H1 (cell line): ENCODE measurements around the gene RASEF.

Experiments used
- CEBPB ChIP-seq: IDR thresholded peaks from 2 replicates; pipeline ENCODE4 v1.6.1; 2012; ENCODE audit warnings: low read depth, low read length
- JUN ChIP-seq: IDR thresholded peaks from 2 replicates; pipeline ENCODE4 v1.6.1; 2011; ENCODE audit warnings: low read depth, mild to moderate bottlenecking, improper control_type of control experiment, low read length
- NRF1 ChIP-seq: IDR thresholded peaks from 2 replicates; pipeline ENCODE4 v1.6.1; 2011; ENCODE audit warnings: mild to moderate bottlenecking, low read depth, low read length, improper control_type of control experiment
- SP1 ChIP-seq: IDR thresholded peaks from 2 replicates; pipeline ENCODE4 v1.6.1; 2011; ENCODE audit warnings: low read depth, low read length
- TEAD4 ChIP-seq: IDR thresholded peaks from 2 replicates; pipeline ENCODE4 v1.6.1; 2012; ENCODE audit warnings: low read depth, low read length, inconsistent platforms, mixed read lengths
- TF ChIP-seq, protein P1 (sequence below), 3 experiments: IDR thresholded peaks; 1 replicate in 2 of 3; 2 replicates in 1 of 3; pipeline versions ENCODE4 v1.5.1 to v1.6.1; 2011; ENCODE audit warnings: low read length in 3 of 3, mild to moderate bottlenecking in 3 of 3, inconsistent platforms in 2 of 3, low read depth in 1 of 3, moderate library complexity in 1 of 3; ENCODE audit not compliant: insufficient read depth in 1 of 3; ENCODE audit errors: control extremely low read depth in 1 of 3
- TF ChIP-seq, protein P2 (sequence below): IDR thresholded peaks from 2 replicates; pipeline ENCODE4 v1.6.1; 2012; ENCODE audit warnings: inconsistent platforms

DNA sequence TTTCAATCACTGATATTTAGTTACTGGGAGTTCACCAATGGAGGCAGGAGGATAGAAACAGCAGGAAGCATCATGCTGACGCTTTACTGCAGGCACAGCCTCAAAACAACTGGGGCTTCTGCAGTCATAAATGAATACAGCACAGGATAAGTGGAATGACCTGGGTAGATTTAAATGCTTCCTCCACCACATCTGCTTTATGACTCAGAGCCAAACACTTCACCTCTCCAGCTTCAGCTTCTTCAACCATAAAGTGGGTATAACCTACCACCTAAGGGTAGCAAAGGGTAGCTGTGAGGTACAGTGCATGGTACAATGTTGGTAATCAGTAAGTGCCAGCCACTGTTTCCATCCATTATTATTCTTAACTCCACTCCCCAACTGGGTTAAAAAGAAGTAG is 28.4 kb downstream of the RASEF start:
- no peak for TF ChIP-seq TEAD4
- TF ChIP-seq, protein P1, sequence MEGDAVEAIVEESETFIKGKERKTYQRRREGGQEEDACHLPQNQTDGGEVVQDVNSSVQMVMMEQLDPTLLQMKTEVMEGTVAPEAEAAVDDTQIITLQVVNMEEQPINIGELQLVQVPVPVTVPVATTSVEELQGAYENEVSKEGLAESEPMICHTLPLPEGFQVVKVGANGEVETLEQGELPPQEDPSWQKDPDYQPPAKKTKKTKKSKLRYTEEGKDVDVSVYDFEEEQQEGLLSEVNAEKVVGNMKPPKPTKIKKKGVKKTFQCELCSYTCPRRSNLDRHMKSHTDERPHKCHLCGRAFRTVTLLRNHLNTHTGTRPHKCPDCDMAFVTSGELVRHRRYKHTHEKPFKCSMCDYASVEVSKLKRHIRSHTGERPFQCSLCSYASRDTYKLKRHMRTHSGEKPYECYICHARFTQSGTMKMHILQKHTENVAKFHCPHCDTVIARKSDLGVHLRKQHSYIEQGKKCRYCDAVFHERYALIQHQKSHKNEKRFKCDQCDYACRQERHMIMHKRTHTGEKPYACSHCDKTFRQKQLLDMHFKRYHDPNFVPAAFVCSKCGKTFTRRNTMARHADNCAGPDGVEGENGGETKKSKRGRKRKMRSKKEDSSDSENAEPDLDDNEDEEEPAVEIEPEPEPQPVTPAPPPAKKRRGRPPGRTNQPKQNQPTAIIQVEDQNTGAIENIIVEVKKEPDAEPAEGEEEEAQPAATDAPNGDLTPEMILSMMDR (IDR thresholded peaks at IDR 0.05; ENCODE audit: control extremely low read depth in 1 of 3, insufficient read depth in 1 of 3, low read depth in 1 of 3, low read length in 3 of 3): no peak
- no peak for TF ChIP-seq JUN
- TF ChIP-seq NRF1: no peak
- no peak for TF ChIP-seq CEBPB
- no peak for TF ChIP-seq SP1
- TF ChIP-seq, protein P2, sequence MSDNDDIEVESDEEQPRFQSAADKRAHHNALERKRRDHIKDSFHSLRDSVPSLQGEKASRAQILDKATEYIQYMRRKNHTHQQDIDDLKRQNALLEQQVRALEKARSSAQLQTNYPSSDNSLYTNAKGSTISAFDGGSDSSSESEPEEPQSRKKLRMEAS: no peak
